Suprapubic skin (tissue), 3 donors: ENCODE measurements around the gene TNNT2.

Experiments used
- POLR2A ChIP-seq, 2 donors: fragments of 450-650 bp; IDR thresholded peaks; one replicate each; pipeline ENCODE4 v1.6.1; 2017; ENCODE audit warnings: antibody characterized with exemption in 2 of 2, mild to moderate bottlenecking in 2 of 2, moderate library complexity in 2 of 2
- TF ChIP-seq, protein P1 (sequence below), 2 donors: fragments of 200-600 bp in 1 of 2; fragments of 450-650 bp in 1 of 2; sonication (generic) in 1 of 2; IDR thresholded peaks; one replicate each; pipeline ENCODE4 v1.5.1; 2016 to 2019; ENCODE audit warnings: antibody characterized with exemption in 2 of 2, mild to moderate bottlenecking in 1 of 2, moderate library complexity in 1 of 2

DNA sequence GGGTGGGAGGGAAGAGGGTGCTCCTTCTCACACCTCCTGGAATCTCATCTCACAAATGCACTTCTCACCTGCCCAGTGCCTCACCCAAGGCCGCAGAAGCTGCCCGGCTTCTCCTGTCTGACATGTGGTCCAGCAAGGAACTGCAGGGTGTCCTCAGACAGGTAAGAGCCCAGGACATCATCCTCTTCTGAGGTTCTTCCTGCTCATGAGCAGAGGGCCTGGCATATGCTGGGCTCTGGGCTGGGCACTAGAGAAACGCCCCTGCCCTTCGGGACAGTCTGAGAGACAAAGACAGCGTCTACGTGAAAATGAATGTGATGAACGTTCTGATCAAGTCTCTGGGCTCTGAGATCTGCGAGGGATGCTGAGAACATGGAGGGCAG, 51.8 kb downstream of the TNNT2 start:
- TF ChIP-seq, protein P1, sequence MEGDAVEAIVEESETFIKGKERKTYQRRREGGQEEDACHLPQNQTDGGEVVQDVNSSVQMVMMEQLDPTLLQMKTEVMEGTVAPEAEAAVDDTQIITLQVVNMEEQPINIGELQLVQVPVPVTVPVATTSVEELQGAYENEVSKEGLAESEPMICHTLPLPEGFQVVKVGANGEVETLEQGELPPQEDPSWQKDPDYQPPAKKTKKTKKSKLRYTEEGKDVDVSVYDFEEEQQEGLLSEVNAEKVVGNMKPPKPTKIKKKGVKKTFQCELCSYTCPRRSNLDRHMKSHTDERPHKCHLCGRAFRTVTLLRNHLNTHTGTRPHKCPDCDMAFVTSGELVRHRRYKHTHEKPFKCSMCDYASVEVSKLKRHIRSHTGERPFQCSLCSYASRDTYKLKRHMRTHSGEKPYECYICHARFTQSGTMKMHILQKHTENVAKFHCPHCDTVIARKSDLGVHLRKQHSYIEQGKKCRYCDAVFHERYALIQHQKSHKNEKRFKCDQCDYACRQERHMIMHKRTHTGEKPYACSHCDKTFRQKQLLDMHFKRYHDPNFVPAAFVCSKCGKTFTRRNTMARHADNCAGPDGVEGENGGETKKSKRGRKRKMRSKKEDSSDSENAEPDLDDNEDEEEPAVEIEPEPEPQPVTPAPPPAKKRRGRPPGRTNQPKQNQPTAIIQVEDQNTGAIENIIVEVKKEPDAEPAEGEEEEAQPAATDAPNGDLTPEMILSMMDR (IDR thresholded peaks at IDR 0.05): no peak
- no peak for TF ChIP-seq POLR2A (IDR thresholded peaks at IDR 0.05)
